GM12878 (cell line): ENCODE measurements around the gene ATP5F1B. TPM values are rescaled to one million over a fixed set of nuclear protein-coding genes. Genes with fewer than 3 reads are reported as not detected.

ENCODE experiments used
- CBX3 ChIP-seq: fragments of 200-600 bp; sonication (generic); IDR thresholded peaks from 2 replicates; pipeline ENCODE4 v1.6.1; 2016; ENCODE audit warnings: low read depth, borderline replicate concordance
- EED ChIP-seq: sonication (generic); IDR thresholded peaks from 2 replicates; pipeline ENCODE4 v1.6.1; 2016; ENCODE audit warnings: antibody characterized with exemption, low read depth
- GATAD2B ChIP-seq: fragments of 450-650 bp; conservative IDR thresholded peaks from 2 replicates; pipeline ENCODE4 v1.6.1; 2017; ENCODE audit warnings: low read depth, mild to moderate bottlenecking, moderate library complexity
- HDGF ChIP-seq: fragments of 450-650 bp; IDR thresholded peaks from 2 replicates; pipeline ENCODE4 v1.6.1; 2016; ENCODE audit warnings: antibody characterized with exemption
- IKZF2 ChIP-seq, 2 experiments: fragments of 450-650 bp; IDR thresholded peaks; 2 replicates each; pipeline ENCODE4 v1.6.1; 2017; ENCODE audit warnings: mild to moderate bottlenecking in 2 of 2, moderate library complexity in 2 of 2
- JUNB ChIP-seq: IDR thresholded peaks from 2 replicates; pipeline ENCODE4 v1.6.1; 2016; ENCODE audit warnings: antibody characterized with exemption, mild to moderate bottlenecking
- MAX ChIP-seq: IDR thresholded peaks from 2 replicates; pipeline ENCODE4 v1.6.1; 2012; ENCODE audit warnings: low read depth, low read length, improper control_type of control experiment
- RB1 ChIP-seq: fragments of 450-650 bp; formaldehyde crosslinking; IDR thresholded peaks from 2 replicates; pipeline ENCODE4 v1.6.1; 2017; ENCODE audit warnings: mild to moderate bottlenecking, borderline replicate concordance
- RCOR1 ChIP-seq: conservative IDR thresholded peaks from 2 replicates; pipeline ENCODE4 v1.6.1; 2012; ENCODE audit warnings: low read depth, low read length, improper control_type of control experiment
- RELB ChIP-seq: fragments of 450-650 bp; IDR thresholded peaks from 2 replicates; pipeline ENCODE4 v1.6.1; 2017; ENCODE audit warnings: low read depth, mild to moderate bottlenecking, moderate library complexity
- REST ChIP-seq: IDR thresholded peaks from 2 replicates; pipeline ENCODE4 v1.6.1; 2012; ENCODE audit warnings: mild to moderate bottlenecking, low read depth, low read length
- SMARCA5 ChIP-seq: fragments of 450-650 bp; IDR thresholded peaks from 2 replicates; pipeline ENCODE4 v1.6.1; 2017; ENCODE audit warnings: mild to moderate bottlenecking
- TCF12 ChIP-seq: IDR thresholded peaks from 2 replicates; pipeline ENCODE4 v1.6.1; 2011; ENCODE audit warnings: low read depth, mild to moderate bottlenecking, low read length
- YY1 ChIP-seq: IDR thresholded peaks from 2 replicates; pipeline ENCODE4 v1.6.1; 2011; ENCODE audit warnings: low read depth, mild to moderate bottlenecking, low read length
- ZNF207 ChIP-seq: fragments of 450-650 bp; IDR thresholded peaks from 2 replicates; pipeline ENCODE4 v1.6.1; 2014; ENCODE audit warnings: antibody characterized with exemption, mild to moderate bottlenecking, borderline replicate concordance
- ZNF24 ChIP-seq: fragments of 450-650 bp; IDR thresholded peaks from 2 replicates; pipeline ENCODE4 v1.6.1; 2017; ENCODE audit warnings: antibody characterized with exemption, mild to moderate bottlenecking
- ZNF274 ChIP-seq: IDR thresholded peaks from one replicate; pipeline ENCODE4 v1.8.0; 2011; ENCODE audit not compliant: insufficient read length, insufficient read depth
- ZNF687 ChIP-seq: fragments of 450-650 bp; IDR thresholded peaks from 2 replicates; pipeline ENCODE4 v1.6.1; 2017; ENCODE audit warnings: mild to moderate bottlenecking, moderate library complexity
- polyA plus RNA-seq, 11 experiments: library from polyadenylated mRNA; depleted of rRNA in 4 of 11; unstranded in 6 of 11; stranded (reverse) in 5 of 11; fragments of >200 nt; fragmentation: Nextera tagmentation in 4 of 11; fragmentation: Illumina TruSeq in 1 of 11; extraction: Ambion mirVana in 4 of 11; extraction: Trizol in 1 of 11; gene quantifications; 1 replicate in 1 of 11; 2 replicates in 10 of 11; pipeline versions ENCODE4 v1.2.1 to v1.2.3, GENCODE V29; 2011 to 2016; ENCODE audit warnings: inconsistent platforms in 2 of 11, missing spikeins in 2 of 11, low read depth in 1 of 11
- total RNA-seq, 4 experiments: library from RNA; depleted of rRNA in 3 of 4; stranded (reverse); fragments of >200 nt in 3 of 4; fragmentation: Illumina TruSeq in 1 of 4; extraction: Trizol in 1 of 4; gene quantifications; 2 replicates each; pipeline versions ENCODE4 v1.2.1 to v1.2.3, GENCODE V29; 2013 to 2021

The ATP5F1B gene
- total and polyA plus RNA-seq, 10 of the 15 experiments (the other 5 are each of a cell fraction or from before 2014, with no cell fraction given), result 671 to 1,908 (median 1,031) TPM

GRCh38 chr12:56688129-56688845, 42.5 kb upstream of the ATP5F1B start, which contains the start of gene PTGES3 (continued):
- TF ChIP-seq TCF12 (no peak), RELB (peak; percentile 51), YY1 (peak; percentile 88), GATAD2B (peak; percentile 46; the same call in 1 of the 2 replicates), CBX3 (no peak), JUNB (no peak), MAX (peak; percentile 88), IKZF2 (IDR thresholded peaks at IDR 0.05) (peak; percentile 21 to 33; a peak in 2 of 4 replicates), ZNF687 (peak; percentile 83), RCOR1 (0 out of 2 replicates have a peak, but pooled peaks have one; percentile 81), RB1 (peak; percentile 82), SMARCA5 (no peak), HDGF (peak; percentile 43; the same call in 1 of the 2 replicates), ZNF274 (no peak), ZNF24 (no peak), REST (peak; percentile 45; the same call in 1 of the 2 replicates), ZNF207 (peak; percentile 50; the same call in 1 of the 2 replicates), EED (peak; percentile 50; the same call in 1 of the 2 replicates)
